ENCODE results near the gene GNAQ.

The GNAQ gene

GRCh38 chr9:77944556-77945243 lies 86.9 kb downstream of the GNAQ start:
- no peak for DNase-seq (ENCODE audit: low read depth in 3 of 3)

- DNase-seq (ENCODE audit: low read depth in 3 of 3): no peak
These were observed 88.6 kb downstream of the GNAQ start for GRCh38 chr9:77943057-77943456.

- no peak for DNase-seq (ENCODE audit: low read depth in 3 of 3)
These were observed 92.4 kb downstream of the GNAQ start for GRCh38 chr9:77939149-77939668.

GRCh38 chr9:77938163-77938562 lies 93.4 kb downstream of the GNAQ start:
- no peak for DNase-seq (ENCODE audit: low read depth in 3 of 3)

GRCh38 chr9:77935974-77936373 lies 95.6 kb downstream of the GNAQ start:
- DNase-seq (ENCODE audit: low read depth in 3 of 3): no peak

GRCh38 chr9:77935211-77935610 lies 96.4 kb downstream of the GNAQ start:
- DNase-seq (ENCODE audit: low read depth in 3 of 3): no peak

- DNase-seq (ENCODE audit: low read depth in 3 of 3): no peak
These were observed 97.6 kb downstream of the GNAQ start for GRCh38 chr9:77933976-77934375.

- no peak for DNase-seq (ENCODE audit: low read depth in 3 of 3)
These were observed 98.6 kb downstream of the GNAQ start for GRCh38 chr9:77933019-77933418.

GRCh38 chr9:77929942-77930341 lies 101.7 kb downstream of the GNAQ start:
- no peak for DNase-seq (ENCODE audit: low read depth in 3 of 3)

- DNase-seq (ENCODE audit: low read depth in 3 of 3): no peak
These were observed 104.3 kb downstream of the GNAQ start for GRCh38 chr9:77927265-77927664.

- no peak for DNase-seq (ENCODE audit: low read depth in 3 of 3)
These were observed 105.2 kb downstream of the GNAQ start for GRCh38 chr9:77926371-77926878.

- DNase-seq (ENCODE audit: low read depth in 3 of 3): no peak
These were observed 109.0 kb downstream of the GNAQ start for GRCh38 chr9:77922591-77922990.

GRCh38 chr9:77917800-77918199 lies 113.8 kb downstream of the GNAQ start:
- DNase-seq (ENCODE audit: low read depth in 3 of 3): no peak

- no peak for DNase-seq (ENCODE audit: low read depth in 3 of 3)
These were observed 114.8 kb downstream of the GNAQ start for GRCh38 chr9:77916820-77917219.

- no peak for DNase-seq (ENCODE audit: low read depth in 3 of 3)
These were observed 115.2 kb downstream of the GNAQ start for GRCh38 chr9:77916410-77916819.

GRCh38 chr9:77915744-77916143 lies 115.9 kb downstream of the GNAQ start:
- no peak for DNase-seq (ENCODE audit: low read depth in 3 of 3)

- DNase-seq (ENCODE audit: low read depth in 3 of 3): no peak
These were observed 118.5 kb downstream of the GNAQ start for GRCh38 chr9:77912895-77913693.

- no peak for DNase-seq (ENCODE audit: low read depth in 3 of 3)
These were observed 119.7 kb downstream of the GNAQ start for GRCh38 chr9:77911928-77912327.

GRCh38 chr9:77910194-77910621 lies 121.4 kb downstream of the GNAQ start:
- DNase-seq (ENCODE audit: low read depth in 3 of 3): no peak

- DNase-seq (ENCODE audit: low read depth in 3 of 3): no peak
These were observed 122.3 kb downstream of the GNAQ start for GRCh38 chr9:77909306-77909705.

- no peak for DNase-seq (ENCODE audit: low read depth in 3 of 3)
These were observed 123.3 kb downstream of the GNAQ start for GRCh38 chr9:77908293-77908692.

- DNase-seq (ENCODE audit: low read depth in 3 of 3): no peak
These were observed 124.0 kb downstream of the GNAQ start for GRCh38 chr9:77907585-77907984.

- DNase-seq (ENCODE audit: low read depth in 3 of 3): no peak
These were observed 124.6 kb downstream of the GNAQ start for GRCh38 chr9:77906991-77907390.

Data from stimulated activated CD4-positive, alpha-beta T cell treated with anti-CD3 and anti-CD28 coated beads, TNF-alpha, amount 100 ng/mL, for 24 hours (primary cell).